ENCODE data around the gene IGSF9. TPM values are rescaled to one million over a fixed set of nuclear protein-coding genes. Genes with fewer than 3 reads are reported as not detected.

IGSF9 gene
- total RNA-seq, 1 experiment from 2014 or later: 23.4 TPM

- no peaks in the 10 kb centered on the region for H4K20me1 ChIP-seq (ENCODE audit: insufficient read depth)
- no peaks in the 10 kb centered on the region for H3K4me1 ChIP-seq (replicated peaks; ENCODE audit: insufficient read depth)
- DNase-seq: no peak
- no peaks in the 10 kb centered on the region for H3F3A ChIP-seq (ENCODE audit: insufficient read depth, low read depth)
- H3K9me2 ChIP-seq (ENCODE audit: insufficient read depth): no peaks in the 10 kb centered on the region; the same call in 1 of the 2 replicates
- no peak overlapping the region for H3K4me2 ChIP-seq
- no TSS peak for BruUV-seq (replicated peaks)
- ChIA-PET POLR2A (ENCODE audit: unreplicated experiment) (no interaction called here), CTCF (no interaction called here)
- H3K27ac ChIP-seq: no peak overlapping the region
- no peaks in the 10 kb centered on the region for H3K9me3 ChIP-seq (ENCODE audit: insufficient read depth, low read depth)
- H3K27me3 ChIP-seq (ENCODE audit: insufficient read depth, low read depth): peaks cover 10% of the 10 kb centered on the region
- intact Hi-C loops (cut with micrococcal nuclease; ENCODE audit: unreplicated experiment): no loop called here
- TF ChIP-seq EZH2 (IDR thresholded peaks at IDR 0.05; ENCODE audit: low read depth): no peak
- TF ChIP-seq CTCF (conservative IDR thresholded peaks at IDR 0.05): no peak
- no peaks in the 10 kb centered on the region for H3K79me2 ChIP-seq (ENCODE audit: low read depth)
- H2AFZ ChIP-seq: no peak overlapping the region
- no peaks in the 10 kb centered on the region for H3K36me3 ChIP-seq (ENCODE audit: low read depth)
- H3K4me3 ChIP-seq: no peak overlapping the region
Measured at GRCh38 chr1:159979257-159979656, 33.8 kb upstream of the IGSF9 start.

DNA sequence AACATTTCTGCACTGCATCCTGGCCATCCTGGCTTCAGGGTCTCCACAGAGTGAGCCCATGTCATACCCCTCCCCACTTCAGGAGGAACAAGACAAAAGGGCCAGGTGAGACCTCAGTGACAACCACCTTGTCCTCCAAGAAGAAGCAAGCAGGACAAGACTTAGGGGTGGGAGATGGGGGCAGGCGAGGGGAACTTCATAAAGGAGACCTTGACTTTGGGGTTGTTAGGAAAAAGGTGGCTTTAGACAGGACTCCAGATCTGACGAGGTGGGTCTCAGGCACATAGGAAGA, 32.6 kb upstream of the IGSF9 start:
- no peaks in the 10 kb centered on the region for H3K79me2 ChIP-seq (ENCODE audit: low read depth)
- H4K20me1 ChIP-seq (ENCODE audit: insufficient read depth): no peaks in the 10 kb centered on the region
- DNase-seq: no peak
- POLR2A ChIA-PET (ENCODE audit: unreplicated experiment): no interaction called here
- H3K36me3 ChIP-seq (ENCODE audit: low read depth): no peaks in the 10 kb centered on the region
- no TSS peak for BruUV-seq (replicated peaks)
- no peaks in the 10 kb centered on the region for H3K9me3 ChIP-seq (ENCODE audit: insufficient read depth, low read depth)
- H3F3A ChIP-seq (ENCODE audit: insufficient read depth, low read depth): no peaks in the 10 kb centered on the region
- intact Hi-C loops (cut with micrococcal nuclease; ENCODE audit: unreplicated experiment): no loop called here
- H3K27ac ChIP-seq: no peak overlapping the region
- no peak overlapping the region for H2AFZ ChIP-seq
- no peak overlapping the region for H3K4me3 ChIP-seq
- H3K27me3 ChIP-seq (ENCODE audit: insufficient read depth, low read depth): peaks cover 15% of the 10 kb centered on the region
- no peaks in the 10 kb centered on the region for H3K4me1 ChIP-seq (replicated peaks; ENCODE audit: insufficient read depth)
- TF ChIP-seq CTCF (conservative IDR thresholded peaks at IDR 0.05): no peak
- no peak for TF ChIP-seq EZH2 (IDR thresholded peaks at IDR 0.05; ENCODE audit: low read depth)
- H3K9me2 ChIP-seq (ENCODE audit: insufficient read depth): no peaks in the 10 kb centered on the region; the same call in 1 of the 2 replicates
- CTCF ChIA-PET: no interaction called here
- no peak overlapping the region for H3K4me2 ChIP-seq

DNA sequence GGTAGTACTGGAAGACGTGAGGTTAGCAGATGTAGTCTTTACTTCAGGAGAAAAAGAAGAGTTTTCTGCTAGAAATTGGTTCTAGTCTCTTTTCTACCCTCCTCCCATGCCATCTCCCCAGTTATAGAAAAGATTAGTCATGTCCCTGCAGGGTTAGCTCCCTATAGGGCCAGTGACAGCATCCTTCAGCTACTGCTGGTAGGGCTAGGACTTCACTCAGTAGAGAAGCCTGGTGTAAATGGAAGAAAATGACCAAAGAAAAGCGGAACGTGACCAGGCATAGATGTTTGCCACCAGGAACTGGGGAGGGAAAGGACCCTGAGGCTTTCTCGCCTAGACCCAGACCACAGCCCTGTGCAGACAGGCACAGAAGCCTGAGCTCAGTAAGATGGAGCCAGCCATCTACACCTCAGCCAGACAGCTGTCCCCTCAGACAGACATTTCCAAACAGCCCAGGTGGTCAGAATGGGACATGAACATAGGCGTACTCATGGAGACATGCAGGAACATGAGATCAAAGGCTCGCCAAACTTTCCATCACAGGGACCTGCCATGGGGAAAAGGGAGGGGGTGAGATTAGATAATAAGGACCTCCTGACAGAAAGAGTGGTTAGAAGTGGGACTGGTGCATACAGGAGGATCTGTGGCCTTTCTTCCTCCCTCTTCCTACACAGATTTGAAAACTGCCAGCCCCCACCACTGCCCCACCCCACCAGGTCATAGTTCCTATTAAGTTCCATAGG, 32.1 kb upstream of the IGSF9 start:
- Histone ChIP-seq H3K4me3 (no peak overlapping the region), H3K9me2 (ENCODE audit: insufficient read depth) (no peaks in the 10 kb centered on the region; the same call in 1 of the 2 replicates), H3K27ac (no peak overlapping the region), H2AFZ (no peak overlapping the region), H3K9me3 (ENCODE audit: insufficient read depth, low read depth) (no peaks in the 10 kb centered on the region), H3K36me3 (ENCODE audit: low read depth) (no peaks in the 10 kb centered on the region), H4K20me1 (ENCODE audit: insufficient read depth) (no peaks in the 10 kb centered on the region), H3K27me3 (ENCODE audit: insufficient read depth, low read depth) (peaks cover 15% of the 10 kb centered on the region), H3K4me2 (no peak overlapping the region), H3F3A (ENCODE audit: insufficient read depth, low read depth) (no peaks in the 10 kb centered on the region), H3K79me2 (ENCODE audit: low read depth) (no peaks in the 10 kb centered on the region), H3K4me1 (replicated peaks; ENCODE audit: insufficient read depth) (no peaks in the 10 kb centered on the region)
- BruUV-seq (replicated peaks): no TSS peak
- ChIA-PET POLR2A (ENCODE audit: unreplicated experiment) (no interaction called here), CTCF (no interaction called here)
- no peak for DNase-seq
- TF ChIP-seq EZH2 (IDR thresholded peaks at IDR 0.05; ENCODE audit: low read depth) (no peak), CTCF (conservative IDR thresholded peaks at IDR 0.05) (no peak)
- intact Hi-C loops (cut with micrococcal nuclease; ENCODE audit: unreplicated experiment): no loop called here

All from PC-9 (cell line).